ENCODE results near the gene SPON1.

Gene SPON1

GRCh38 chr11:14203321-14203720 lies 240.8 kb downstream of the SPON1 start:
- no peaks in the 10 kb centered on the region for H3K9me3 ChIP-seq (ENCODE audit: insufficient read depth, low read length, severe bottlenecking)
- H3K27ac ChIP-seq (ENCODE audit: low read length) = no peak overlapping the region
- no peak overlapping the region for H3K4me2 ChIP-seq (ENCODE audit: insufficient read depth, low read length)
- no peak overlapping the region for H3K4me3 ChIP-seq (ENCODE audit: low read depth in 1 of 2, low read length in 2 of 2)
- no peak for ATAC-seq (ENCODE audit: insufficient read depth, low read depth)
- no peaks in the 10 kb centered on the region for H4K20me1 ChIP-seq (ENCODE audit: insufficient read depth, low read length)
- DNase-seq = no peak
- H3K36me3 ChIP-seq (ENCODE audit: insufficient read depth, low read length) = no peaks in the 10 kb centered on the region
- H2AFZ ChIP-seq (ENCODE audit: low read depth, low read length) = no peak overlapping the region
- H3K79me2 ChIP-seq (ENCODE audit: insufficient read depth, low read length) = no peaks in the 10 kb centered on the region
- H3K4me1 ChIP-seq (ENCODE audit: insufficient read depth, low read length) = no peaks in the 10 kb centered on the region
- no peak overlapping the region for H3K9ac ChIP-seq (ENCODE audit: low read depth, low read length)
- H3K27me3 ChIP-seq (ENCODE audit: insufficient read depth, low read length, poor library complexity) = peaks cover 6% of the 10 kb centered on the region
- TF ChIP-seq EZH2 (IDR thresholded peaks at IDR 0.05; ENCODE audit: borderline replicate concordance, low read depth, low read length, severe bottlenecking) (no peak), CTCF (IDR thresholded peaks at IDR 0.05; ENCODE audit: borderline replicate concordance, extremely low read depth, low read length, poor library complexity, severe bottlenecking) (no peak)

GRCh38 chr11:14212986-14213385 lies 250.5 kb downstream of the SPON1 start:
- H3K79me2 ChIP-seq (ENCODE audit: insufficient read depth, low read length) = no peaks in the 10 kb centered on the region
- no peak for DNase-seq
- no peaks in the 10 kb centered on the region for H3K4me1 ChIP-seq (ENCODE audit: insufficient read depth, low read length)
- H3K4me3 ChIP-seq (ENCODE audit: low read depth in 1 of 2, low read length in 2 of 2) = no peak overlapping the region
- ATAC-seq (ENCODE audit: insufficient read depth, low read depth) = no peak
- H3K36me3 ChIP-seq (ENCODE audit: insufficient read depth, low read length) = no peaks in the 10 kb centered on the region
- no peak overlapping the region for H2AFZ ChIP-seq (ENCODE audit: low read depth, low read length)
- H3K27ac ChIP-seq (ENCODE audit: low read length) = no peak overlapping the region
- H3K4me2 ChIP-seq (ENCODE audit: insufficient read depth, low read length) = no peak overlapping the region
- H3K9me3 ChIP-seq (ENCODE audit: insufficient read depth, low read length, severe bottlenecking) = no peaks in the 10 kb centered on the region
- no peak overlapping the region for H3K9ac ChIP-seq (ENCODE audit: low read depth, low read length)
- H3K27me3 ChIP-seq (ENCODE audit: insufficient read depth, low read length, poor library complexity) = no peaks in the 10 kb centered on the region
- TF ChIP-seq EZH2 (IDR thresholded peaks at IDR 0.05; ENCODE audit: borderline replicate concordance, low read depth, low read length, severe bottlenecking) (no peak), CTCF (IDR thresholded peaks at IDR 0.05; ENCODE audit: borderline replicate concordance, extremely low read depth, low read length, poor library complexity, severe bottlenecking) (no peak)
- no peaks in the 10 kb centered on the region for H4K20me1 ChIP-seq (ENCODE audit: insufficient read depth, low read length)

GRCh38 chr11:14218728-14219127 lies 256.2 kb downstream of the SPON1 start:
- Histone ChIP-seq H3K4me3 (ENCODE audit: low read depth in 1 of 2, low read length in 2 of 2) (no peak overlapping the region), H2AFZ (ENCODE audit: low read depth, low read length) (no peak overlapping the region), H3K27me3 (ENCODE audit: insufficient read depth, low read length, poor library complexity) (peaks cover 10% of the 10 kb centered on the region), H3K4me2 (ENCODE audit: insufficient read depth, low read length) (no peak overlapping the region), H4K20me1 (ENCODE audit: insufficient read depth, low read length) (no peaks in the 10 kb centered on the region), H3K27ac (ENCODE audit: low read length) (no peak overlapping the region), H3K79me2 (ENCODE audit: insufficient read depth, low read length) (no peaks in the 10 kb centered on the region), H3K36me3 (ENCODE audit: insufficient read depth, low read length) (no peaks in the 10 kb centered on the region), H3K4me1 (ENCODE audit: insufficient read depth, low read length) (no peaks in the 10 kb centered on the region), H3K9me3 (ENCODE audit: insufficient read depth, low read length, severe bottlenecking) (no peaks in the 10 kb centered on the region), H3K9ac (ENCODE audit: low read depth, low read length) (no peak overlapping the region)
- ATAC-seq (ENCODE audit: insufficient read depth, low read depth) = no peak
- DNase-seq = no peak
- TF ChIP-seq CTCF (IDR thresholded peaks at IDR 0.05; ENCODE audit: borderline replicate concordance, extremely low read depth, low read length, poor library complexity, severe bottlenecking) = no peak
- TF ChIP-seq EZH2 (IDR thresholded peaks at IDR 0.05; ENCODE audit: borderline replicate concordance, low read depth, low read length, severe bottlenecking) = no peak
